NCI-H526 treated with DMSO at 0.1 percent for 48 hours (cell line): ENCODE data around the gene ERCC1.

Experiments used
- DNase-seq: peaks from one replicate; lab custom pipeline; 2025; lab: John Stamatoyannopoulos, UW

ERCC1 gene

GRCh38 chr19:45364696-45365095, 59.0 kb downstream of the ERCC1 start:
- no peak for DNase-seq

- DNase-seq: no peak
Observed at GRCh38 chr19:45363861-45364459, 59.8 kb downstream of the ERCC1 start.

GRCh38 chr19:45362291-45362690, 61.4 kb downstream of the ERCC1 start:
- DNase-seq: no peak

GRCh38 chr19:45361608-45362007, 62.1 kb downstream of the ERCC1 start:
- no peak for DNase-seq

- no peak for DNase-seq
Observed at GRCh38 chr19:45358213-45358792, 65.4 kb downstream of the ERCC1 start.

- DNase-seq: no peak
Observed at GRCh38 chr19:45357445-45357783, 66.3 kb downstream of the ERCC1 start.
